ENCODE measurements around the gene TBCE. TPM values are rescaled to one million over a fixed set of nuclear protein-coding genes. Genes with fewer than 3 reads are reported as not detected.

The TBCE gene
- total and polyA plus RNA-seq, 4 donors: 9.5 to 19.7 (median 14.1) TPM

GRCh38 chr1:235403593-235403992 is 36.4 kb downstream of the TBCE start:
- Histone ChIP-seq H3K36me3 (ENCODE audit: control insufficient read depth in 4 of 4, insufficient read depth in 3 of 4, low read depth in 1 of 4, low read length in 3 of 4) (peaks cover 0 to 2% (median 0%) of the 10 kb centered on the region in 4 donors), H3K27me3 (ENCODE audit: control insufficient read depth in 4 of 4, insufficient read depth in 4 of 4, low read length in 3 of 4) (no peaks in the 10 kb centered on the region), H3K27ac (ENCODE audit: low read depth in 1 of 2, low read length in 2 of 2) (no peak overlapping the region), H3K9ac (ENCODE audit: low read depth in 1 of 2, low read length in 2 of 2) (no peak overlapping the region), H3K4me1 (ENCODE audit: control insufficient read depth in 4 of 4, insufficient read depth in 4 of 4, low read length in 3 of 4) (peaks cover 4 to 24% (median 11%) of the 10 kb centered on the region in 4 donors), H3K4me3 (ENCODE audit: low read depth in 1 of 3, low read length in 3 of 3) (no peak overlapping the region), H3K9me3 (ENCODE audit: control insufficient read depth in 4 of 4, low read length in 3 of 4) (no peaks in the 10 kb centered on the region)
- TF ChIP-seq FOXA2 (IDR thresholded peaks at IDR 0.05) (no peak), NR2F2 (IDR thresholded peaks at IDR 0.05) (no peak), FOXA1 (IDR thresholded peaks at IDR 0.05) (no peak), TAF1 (conservative IDR thresholded peaks at IDR 0.05) (no peak), ZBTB33 (IDR thresholded peaks at IDR 0.05) (no peak), CTCF (IDR thresholded peaks at IDR 0.05; ENCODE audit: low read depth, low read length, missing input control) (no peak), GABPA (IDR thresholded peaks at IDR 0.05 in 1 of 2, conservative IDR thresholded peaks at IDR 0.05 in 1 of 2) (no peak), EGR1 (IDR thresholded peaks at IDR 0.05; ENCODE audit: low read depth in 2 of 2) (no peak), ATF3 (IDR thresholded peaks at IDR 0.05) (no peak), SP1 (IDR thresholded peaks at IDR 0.05) (no peak), JUND (IDR thresholded peaks at IDR 0.05) (no peak), REST (IDR thresholded peaks at IDR 0.05) (no peak), HNF4A (conservative IDR thresholded peaks at IDR 0.05) (no peak), MAX (IDR thresholded peaks at IDR 0.05) (no peak), YY1 (IDR thresholded peaks at IDR 0.05) (no peak)
- 80% methylated on average over 1 of the region's 1 CpG for WGBS
- no peak for DNase-seq (ENCODE audit: low spot score)

GRCh38 chr1:235404190-235404589 is 37.0 kb downstream of the TBCE start:
- DNase-seq (ENCODE audit: low spot score): no peak
- Histone ChIP-seq H3K27ac (ENCODE audit: low read depth in 1 of 2, low read length in 2 of 2) (no peak overlapping the region), H3K4me1 (ENCODE audit: control insufficient read depth in 4 of 4, insufficient read depth in 4 of 4, low read length in 3 of 4) (peaks cover 6 to 29% (median 17%) of the 10 kb centered on the region in 4 donors), H3K27me3 (ENCODE audit: control insufficient read depth in 4 of 4, insufficient read depth in 4 of 4, low read length in 3 of 4) (no peaks in the 10 kb centered on the region), H3K9ac (ENCODE audit: low read depth in 1 of 2, low read length in 2 of 2) (no peak overlapping the region), H3K4me3 (ENCODE audit: low read depth in 1 of 3, low read length in 3 of 3) (no peak overlapping the region), H3K9me3 (ENCODE audit: control insufficient read depth in 4 of 4, low read length in 3 of 4) (no peaks in the 10 kb centered on the region), H3K36me3 (ENCODE audit: control insufficient read depth in 4 of 4, insufficient read depth in 3 of 4, low read depth in 1 of 4, low read length in 3 of 4) (peaks cover 0 to 2% (median 0%) of the 10 kb centered on the region in 4 donors)
- TF ChIP-seq EGR1 (IDR thresholded peaks at IDR 0.05; ENCODE audit: low read depth in 2 of 2) (no peak), SP1 (IDR thresholded peaks at IDR 0.05) (no peak), ZBTB33 (IDR thresholded peaks at IDR 0.05) (no peak), REST (IDR thresholded peaks at IDR 0.05) (no peak), GABPA (IDR thresholded peaks at IDR 0.05 in 1 of 2, conservative IDR thresholded peaks at IDR 0.05 in 1 of 2) (no peak), FOXA2 (IDR thresholded peaks at IDR 0.05) (no peak), TAF1 (conservative IDR thresholded peaks at IDR 0.05) (no peak), RAD21 (IDR thresholded peaks at IDR 0.05) (no peak), YY1 (IDR thresholded peaks at IDR 0.05) (no peak)
- 98% methylated on average over 5 of the region's 5 CpGs for WGBS

Data from liver (tissue), 9 donors.